Mesenchymal stem cell (in vitro differentiated cells and primary cell): ENCODE measurements around the gene BDKRB1.
A peak's percentile ranks its signal among the peaks of the same experiment; 100 is the strongest.

ENCODE experiments used
- DNase-seq: peaks from one replicate; pipeline ENCODE4 v3.0.0-alpha.2; 2013
- H2AFZ ChIP-seq: one replicate; pipeline ENCODE4 v1.6.1; 2013; ENCODE audit warnings: low read depth, mild to moderate bottlenecking, control low read depth, inconsistent platforms, low read length, moderate library complexity
- H2AK5ac ChIP-seq: 2 replicates; pipeline ENCODE4 v1.6.1; 2013; ENCODE audit warnings: low read length, moderate library complexity, mild to moderate bottlenecking, inconsistent platforms; ENCODE audit not compliant: severe bottlenecking
- H2BK120ac ChIP-seq: one replicate; pipeline ENCODE4 v1.6.1; 2013; ENCODE audit warnings: low read depth, mild to moderate bottlenecking, inconsistent platforms, low read length, moderate library complexity
- H2BK12ac ChIP-seq, 2 experiments: one replicate each; pipeline ENCODE4 v1.6.1; 2013; ENCODE audit warnings: inconsistent platforms in 2 of 2, low read length in 2 of 2, mild to moderate bottlenecking in 2 of 2, moderate library complexity in 2 of 2, control low read depth in 1 of 2
- H2BK15ac ChIP-seq: one replicate; pipeline ENCODE4 v1.6.1; 2013; ENCODE audit warnings: mild to moderate bottlenecking, low read depth, inconsistent platforms; ENCODE audit not compliant: poor library complexity, severe bottlenecking
- H2BK5ac ChIP-seq: 2 replicates; pipeline ENCODE4 v1.6.1; 2013; ENCODE audit warnings: low read depth, mild to moderate bottlenecking, low read length, control low read depth, inconsistent platforms; ENCODE audit not compliant: poor library complexity, severe bottlenecking
- H3K14ac ChIP-seq, 2 experiments: one replicate each; pipeline ENCODE4 v1.6.1; 2013; ENCODE audit warnings: inconsistent platforms in 2 of 2, low read length in 2 of 2, control low read depth in 1 of 2, mild to moderate bottlenecking in 1 of 2, moderate library complexity in 1 of 2
- H3K18ac ChIP-seq, 2 experiments: one replicate each; pipeline ENCODE4 v1.6.1; 2013; ENCODE audit warnings: inconsistent platforms in 2 of 2, low read length in 2 of 2, control low read depth in 1 of 2, low read depth in 1 of 2, mild to moderate bottlenecking in 1 of 2
- H3K23ac ChIP-seq, 2 experiments: one replicate each; pipeline ENCODE4 v1.6.1; 2013; ENCODE audit warnings: inconsistent platforms in 2 of 2, low read length in 2 of 2, mild to moderate bottlenecking in 2 of 2, moderate library complexity in 2 of 2, control low read depth in 1 of 2
- H3K27ac ChIP-seq: 2 replicates; pipeline ENCODE4 v1.5.1; 2013; ENCODE audit warnings: mild to moderate bottlenecking, moderate library complexity, low read length, control low read depth, inconsistent platforms; ENCODE audit not compliant: poor library complexity, severe bottlenecking
- H3K27me3 ChIP-seq, 2 experiments: 2 replicates each; pipeline versions ENCODE4 v1.6.1 to v1.7.0; 2013; ENCODE audit warnings: low read length in 2 of 2, mild to moderate bottlenecking in 2 of 2, moderate library complexity in 2 of 2, control low read depth in 1 of 2, inconsistent platforms in 1 of 2; ENCODE audit not compliant: control insufficient read depth in 1 of 2, insufficient read depth in 1 of 2
- H3K36me3 ChIP-seq, 2 experiments: 2 replicates each; pipeline versions ENCODE4 v1.6.1 to v1.7.0; 2013; ENCODE audit warnings: low read length in 2 of 2, control low read depth in 1 of 2, inconsistent platforms in 1 of 2, low read depth in 1 of 2, mild to moderate bottlenecking in 1 of 2; ENCODE audit not compliant: insufficient read depth in 2 of 2, control insufficient read depth in 1 of 2
- H3K4ac ChIP-seq, 2 experiments: one replicate each; pipeline ENCODE4 v1.6.1; 2013; ENCODE audit warnings: inconsistent platforms in 2 of 2, low read length in 2 of 2, mild to moderate bottlenecking in 2 of 2, moderate library complexity in 2 of 2, control low read depth in 1 of 2, low read depth in 1 of 2
- H3K4me1 ChIP-seq: 2 replicates; pipeline ENCODE4 v1.6.1; 2013; ENCODE audit warnings: low read depth, low read length, control low read depth; ENCODE audit not compliant: control insufficient read depth, insufficient read depth
- H3K4me2 ChIP-seq: 2 replicates; pipeline ENCODE4 v1.6.1; 2013; ENCODE audit warnings: low read length, mild to moderate bottlenecking, inconsistent platforms; ENCODE audit not compliant: poor library complexity, severe bottlenecking
- H3K4me3 ChIP-seq, 2 experiments: 2 replicates each; pipeline versions ENCODE4 v1.5.1 to v1.7.0; 2013; ENCODE audit warnings: low read length in 2 of 2, mild to moderate bottlenecking in 2 of 2, control low read depth in 1 of 2, low read depth in 1 of 2; ENCODE audit not compliant: insufficient read depth in 1 of 2
- H3K79me1 ChIP-seq: replicated peaks from 2 replicates; pipeline ENCODE4 v1.6.1; 2013; ENCODE audit warnings: mild to moderate bottlenecking, control low read depth, low read length, inconsistent platforms; ENCODE audit not compliant: poor library complexity, severe bottlenecking
- H3K9ac ChIP-seq: 2 replicates; pipeline ENCODE4 v1.7.0; 2013; ENCODE audit warnings: mild to moderate bottlenecking, low read length, moderate library complexity
- H3K9me3 ChIP-seq: 2 replicates; pipeline ENCODE4 v1.7.0; 2013; ENCODE audit warnings: mild to moderate bottlenecking, low read length; ENCODE audit not compliant: control insufficient read depth
- H4K8ac ChIP-seq: one replicate; pipeline ENCODE4 v1.6.1; 2013; ENCODE audit warnings: inconsistent platforms, mild to moderate bottlenecking, low read length, moderate library complexity
- H4K91ac ChIP-seq: one replicate; pipeline ENCODE4 v1.6.1; 2013; ENCODE audit warnings: mild to moderate bottlenecking, low read length, inconsistent platforms
- WGBS: methylation state at CpG from one replicate; pipeline ENCODE4 v1.1.7; 2013; ENCODE audit warnings: mixed read lengths; 5-methylcytosine and 5-hydroxymethylcytosine counted together

BDKRB1 gene

GRCh38 chr14:96268431-96269358 is 12.7 kb downstream of the BDKRB1 start:
- Histone ChIP-seq H3K4ac (peak overlapping the region; percentile 47 to 96), H2BK15ac (peak overlapping the region; percentile 56), H3K36me3 (peaks cover 8 to 21% of the 10 kb centered on the region in 2 experiments), H2BK120ac (peak overlapping the region; percentile 91), H3K4me1 (peaks cover 35% of the 10 kb centered on the region), H3K27ac (peak overlapping the region; percentile 99), H3K4me3 (no peak overlapping the region), H2AFZ (peak overlapping the region; percentile 58), H3K27me3 (no peaks in the 10 kb centered on the region), H4K91ac (peak overlapping the region; percentile 94), H2BK5ac (peak overlapping the region; percentile 95), H4K8ac (peak overlapping the region; percentile 79), H3K4me2 (peak overlapping the region; percentile 44), H2BK12ac (peak overlapping the region; percentile 79 to 93), H3K18ac (peak overlapping the region; percentile 88 to 95), H3K23ac (no peak overlapping the region), H2AK5ac (peak overlapping the region; percentile 96), H3K14ac (no peak overlapping the region), H3K9ac (peak overlapping the region; percentile 48), H3K9me3 (peaks cover 11% of the 10 kb centered on the region), H3K79me1 (peaks cover 19% of the 10 kb centered on the region)
- DNase-seq, result peak; percentile 98
- WGBS, result 62% methylated on average over 22 of the region's 22 CpGs

GRCh38 chr14:96269359-96269710 is 13.3 kb downstream of the BDKRB1 start:
- DNase-seq, result no peak
- WGBS, result 37% methylated on average over 10 of the region's 10 CpGs
- H3K36me3 ChIP-seq, result peaks cover 1 to 15% of the 10 kb centered on the region in 2 experiments
- peaks cover 38% of the 10 kb centered on the region for H3K4me1 ChIP-seq
- H3K79me1 ChIP-seq, result peaks cover 14% of the 10 kb centered on the region
- peak overlapping the region; percentile 58 for H2AFZ ChIP-seq
- H3K18ac ChIP-seq, result peak overlapping the region; percentile 68 to 95
- peak overlapping the region; percentile 29 to 91 for H2BK12ac ChIP-seq
- H3K4ac ChIP-seq, result peak overlapping the region; percentile 46 to 89
- peak overlapping the region; percentile 48 for H3K9ac ChIP-seq
- H3K9me3 ChIP-seq, result peaks cover 11% of the 10 kb centered on the region
- no peaks in the 10 kb centered on the region for H3K27me3 ChIP-seq
- no peak overlapping the region for H2BK15ac ChIP-seq
- peak overlapping the region; percentile 96 for H2AK5ac ChIP-seq
- peak overlapping the region in 1 of 2 experiments; percentile 3 for H3K23ac ChIP-seq
- H2BK5ac ChIP-seq, result peak overlapping the region; percentile 95
- peak overlapping the region in 1 of 2 experiments; percentile 57 for H3K14ac ChIP-seq
- H3K27ac ChIP-seq, result peak overlapping the region; percentile 99
- no peak overlapping the region for H3K4me3 ChIP-seq
- peak overlapping the region; percentile 79 for H4K8ac ChIP-seq
- H3K4me2 ChIP-seq, result no peak overlapping the region
- H4K91ac ChIP-seq, result peak overlapping the region; percentile 79
- peak overlapping the region; percentile 75 for H2BK120ac ChIP-seq

GRCh38 chr14:96270565-96271420 is 14.8 kb downstream of the BDKRB1 start:
- Histone ChIP-seq H2AFZ (no peak overlapping the region), H3K4me2 (no peak overlapping the region), H3K23ac (no peak overlapping the region), H3K18ac (peak overlapping the region; percentile 1 to 67), H4K8ac (no peak overlapping the region), H2BK120ac (peak overlapping the region; percentile 2), H3K4ac (peak overlapping the region; percentile 16 to 90), H3K79me1 (peaks cover 6% of the 10 kb centered on the region), H3K9me3 (peaks cover 11% of the 10 kb centered on the region), H3K4me3 (no peak overlapping the region), H3K4me1 (peaks cover 43% of the 10 kb centered on the region), H3K27me3 (no peaks in the 10 kb centered on the region), H2BK12ac (peak overlapping the region; percentile 81 to 91), H4K91ac (peak overlapping the region; percentile 74), H2BK15ac (no peak overlapping the region), H3K9ac (peak overlapping the region; percentile 61), H2AK5ac (peak overlapping the region; percentile 90), H3K14ac (no peak overlapping the region), H3K27ac (no peak overlapping the region), H3K36me3 (peaks cover 0 to 1% of the 10 kb centered on the region in 2 experiments), H2BK5ac (no peak overlapping the region)
- WGBS, result 97% methylated on average over 8 of the region's 8 CpGs
- no peak for DNase-seq

- Histone ChIP-seq H3K23ac (no peak overlapping the region), H3K4me3 (no peak overlapping the region), H3K14ac (no peak overlapping the region), H2BK5ac (no peak overlapping the region), H2BK120ac (no peak overlapping the region), H2BK15ac (no peak overlapping the region), H4K91ac (peak overlapping the region; percentile 52), H2BK12ac (peak overlapping the region; percentile 31 to 91), H2AK5ac (no peak overlapping the region), H3K9me3 (peaks cover 11% of the 10 kb centered on the region), H3K9ac (peak overlapping the region; percentile 61), H3K18ac (peak overlapping the region in 1 of 2 experiments; percentile 67), H3K27ac (no peak overlapping the region), H3K4me2 (no peak overlapping the region), H3K4ac (no peak overlapping the region), H3K79me1 (no peaks in the 10 kb centered on the region), H2AFZ (no peak overlapping the region), H3K4me1 (peaks cover 38% of the 10 kb centered on the region), H3K27me3 (no peaks in the 10 kb centered on the region), H3K36me3 (no peaks in the 10 kb centered on the region), H4K8ac (no peak overlapping the region)
- no peak for DNase-seq
- 100% methylated on average over 1 of the region's 1 CpG for WGBS
Measured at GRCh38 chr14:96271421-96271762, 15.4 kb downstream of the BDKRB1 start.
